Midbrain (tissue), 1 donor: Measurements from ENCODE around the gene HSD17B2.
"Not testable (repeated sequence)": the region's sequence is repeated elsewhere in the genome, so short reads cannot be mapped to it uniquely, and the experiment has no call there.

Source experiments
- DNase-seq: peaks from one replicate; lab custom pipeline; 2025; lab: John Stamatoyannopoulos, UW

Gene HSD17B2

GRCh38 chr16:82034981-82035612 lies at the start of gene HSD17B2:
HSD17B2 (plus strand) TSS chr16:82035253; CDS start chr16:82035425, 172 bp downstream.
- DNase-seq, result no peak

GRCh38 chr16:81987121-81987520 lies 47.9 kb upstream of the HSD17B2 start:
- no peak for DNase-seq

GRCh38 chr16:81987706-81988105 lies 47.3 kb upstream of the HSD17B2 start:
- no peak for DNase-seq

- no peak for DNase-seq
Observed at GRCh38 chr16:81992859-81993258, 42.2 kb upstream of the HSD17B2 start.

GRCh38 chr16:81994485-81994884 lies 40.6 kb upstream of the HSD17B2 start:
- DNase-seq, result no peak

GRCh38 chr16:81995651-81996050 lies 39.4 kb upstream of the HSD17B2 start:
- DNase-seq, result no peak

- no peak for DNase-seq
Observed at GRCh38 chr16:81996664-81997509, 38.2 kb upstream of the HSD17B2 start.

GRCh38 chr16:81997738-81998137 lies 37.3 kb upstream of the HSD17B2 start:
- DNase-seq, result no peak

- no peak for DNase-seq
Observed at GRCh38 chr16:82002831-82003230, 32.2 kb upstream of the HSD17B2 start.

GRCh38 chr16:82004601-82005000 lies 30.5 kb upstream of the HSD17B2 start:
- DNase-seq, result no peak

GRCh38 chr16:82005027-82005830 lies 29.8 kb upstream of the HSD17B2 start:
- DNase-seq, result no peak

GRCh38 chr16:82006036-82006435 lies 29.0 kb upstream of the HSD17B2 start:
- no peak for DNase-seq

- no peak for DNase-seq
Observed at GRCh38 chr16:82007189-82007588, 27.9 kb upstream of the HSD17B2 start.

GRCh38 chr16:82008957-82009592 lies 26.0 kb upstream of the HSD17B2 start:
- DNase-seq, result no peak

GRCh38 chr16:82009789-82010188 lies 25.3 kb upstream of the HSD17B2 start:
- DNase-seq, result not testable (repeated sequence)

GRCh38 chr16:82010649-82011048 lies 24.4 kb upstream of the HSD17B2 start:
- DNase-seq, result no peak

GRCh38 chr16:82011199-82011641 lies 23.8 kb upstream of the HSD17B2 start, which contains the start of gene SDR42E1:
SDR42E1 (minus strand) TSS chr16:82011470; CDS start chr16:82000858, 10,612 bp downstream.
- DNase-seq, result no peak

- no peak for DNase-seq
Observed at GRCh38 chr16:82013139-82013538, 21.9 kb upstream of the HSD17B2 start.

GRCh38 chr16:82016263-82016662 lies 18.8 kb upstream of the HSD17B2 start:
- DNase-seq, result no peak

GRCh38 chr16:82016964-82017363 lies 18.1 kb upstream of the HSD17B2 start:
- no peak for DNase-seq

GRCh38 chr16:82017911-82018568 lies 17.0 kb upstream of the HSD17B2 start:
- no peak for DNase-seq
